ENCODE data around the gene PCBP2.
"Not testable (repeated sequence)": the region's sequence is repeated elsewhere in the genome, so short reads cannot be mapped to it uniquely, and the experiment has no call there.

The PCBP2 gene

DNA sequence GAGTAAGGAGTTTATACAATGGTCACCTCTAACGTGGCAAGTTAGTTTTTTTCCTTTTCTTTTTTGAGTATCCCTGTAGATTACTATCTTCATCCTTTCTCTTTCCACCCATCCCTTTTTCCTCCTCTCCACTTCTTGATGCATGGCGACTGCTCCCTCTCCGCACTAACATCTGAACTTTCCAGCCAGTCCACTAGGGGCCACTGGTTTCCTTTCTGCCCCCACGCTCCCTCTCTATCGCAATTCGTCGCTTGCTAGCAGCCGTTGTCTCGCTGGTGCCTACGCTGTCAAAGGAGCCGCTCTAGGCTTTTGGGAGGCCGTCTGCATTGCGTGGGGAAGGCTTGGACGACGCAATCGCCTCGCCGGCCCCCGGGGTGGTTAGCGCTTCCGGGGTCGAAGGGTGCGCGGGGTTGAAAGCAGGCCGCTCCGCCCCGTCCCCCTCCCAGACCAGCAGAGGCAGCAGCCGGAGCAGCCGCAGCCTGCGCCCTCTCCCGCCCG, at the start of gene PCBP2:
Gene PCBP2 (plus strand): TSS at position 442 of the 498 bp plus-strand sequence. CDS start 2,699 bp downstream, outside the sequence.
- DNase-seq, result peak; percentile 96

DNA sequence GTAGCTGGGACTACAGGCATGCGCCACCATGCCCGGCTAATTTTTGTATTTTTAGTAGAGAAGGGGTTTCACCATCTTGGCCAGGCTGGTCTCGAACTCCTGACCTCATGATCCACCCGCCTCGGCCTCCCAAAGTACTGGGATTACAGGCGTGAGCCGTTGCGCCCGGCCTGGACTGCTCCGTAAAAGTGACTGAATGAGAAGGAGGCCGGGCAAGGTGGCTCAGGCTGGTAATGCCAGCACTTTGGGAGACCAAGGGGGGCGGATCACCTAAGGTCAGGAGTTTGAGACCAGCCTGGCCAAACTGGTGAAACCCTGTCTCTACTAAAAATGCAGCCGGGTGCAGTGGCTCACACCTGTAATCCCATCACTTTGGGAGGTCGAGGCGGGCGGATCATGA, 49.6 kb upstream of the PCBP2 start:
- not testable (repeated sequence) for DNase-seq

DNA sequence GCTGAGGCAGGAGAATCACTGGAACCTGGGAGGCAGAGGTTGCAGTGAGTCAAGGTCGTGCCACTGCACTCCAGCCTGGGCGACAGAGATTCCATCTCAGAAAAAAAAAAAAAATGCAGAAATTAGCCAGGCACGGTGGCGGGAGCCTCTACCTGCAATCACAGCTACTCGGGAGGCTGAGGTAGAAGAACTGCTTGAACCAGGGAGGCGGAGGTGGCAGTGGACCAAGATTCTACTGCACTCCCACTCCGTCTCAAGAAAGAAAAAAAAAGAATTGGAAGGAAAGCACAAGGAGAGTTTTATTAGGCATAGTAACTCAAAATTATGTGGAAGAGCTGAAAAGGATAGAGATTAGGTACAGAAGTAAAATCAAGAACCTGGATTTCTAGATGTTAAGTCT, 49.0 kb upstream of the PCBP2 start:
- DNase-seq, result no peak

DNA sequence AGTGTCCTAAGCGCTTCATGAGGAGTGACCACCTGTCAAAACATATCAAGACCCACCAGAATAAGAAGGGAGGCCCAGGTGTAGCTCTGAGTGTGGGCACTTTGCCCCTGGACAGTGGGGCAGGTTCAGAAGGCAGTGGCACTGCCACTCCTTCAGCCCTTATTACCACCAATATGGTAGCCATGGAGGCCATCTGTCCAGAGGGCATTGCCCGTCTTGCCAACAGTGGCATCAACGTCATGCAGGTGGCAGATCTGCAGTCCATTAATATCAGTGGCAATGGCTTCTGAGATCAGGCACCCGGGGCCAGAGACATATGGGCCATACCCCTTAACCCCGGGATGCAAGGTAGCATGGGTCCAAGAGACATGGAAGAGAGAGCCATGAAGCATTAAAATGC, 41.0 kb upstream of the PCBP2 start:
- no peak for DNase-seq

DNA sequence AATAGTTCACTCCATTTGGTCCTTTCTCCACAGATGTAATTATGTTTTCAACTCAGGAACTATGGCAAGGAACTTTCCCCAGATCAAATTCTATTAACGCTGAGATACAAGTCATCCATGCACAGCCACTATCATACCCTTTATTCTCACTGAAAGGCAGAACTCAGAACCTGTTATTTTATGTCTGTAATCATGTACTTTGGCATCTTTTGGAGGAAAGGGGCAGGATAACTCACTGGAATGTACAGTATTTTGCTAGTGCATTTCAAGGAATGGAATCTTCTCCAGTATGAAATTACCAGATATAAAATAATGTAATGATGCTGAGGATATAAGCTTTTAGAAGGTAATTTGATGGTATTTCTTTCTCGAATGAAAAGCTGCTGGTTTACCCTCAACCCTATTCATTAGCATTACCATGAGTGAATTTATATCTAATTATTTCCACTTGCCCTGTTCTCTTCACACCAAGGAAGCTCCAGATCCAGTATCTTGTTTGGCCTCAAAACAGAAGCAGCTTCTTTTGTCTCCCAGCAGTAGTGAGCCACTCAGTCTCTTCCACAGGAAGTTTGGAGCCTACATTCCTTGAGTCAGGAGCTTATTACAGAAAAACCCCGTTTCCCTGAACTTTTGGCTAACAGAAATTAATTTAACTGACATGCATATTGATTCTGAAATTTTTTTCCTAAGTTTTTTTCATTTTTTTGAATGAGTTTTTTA, 38.3 kb upstream of the PCBP2 start:
- DNase-seq, result no peak

DNA sequence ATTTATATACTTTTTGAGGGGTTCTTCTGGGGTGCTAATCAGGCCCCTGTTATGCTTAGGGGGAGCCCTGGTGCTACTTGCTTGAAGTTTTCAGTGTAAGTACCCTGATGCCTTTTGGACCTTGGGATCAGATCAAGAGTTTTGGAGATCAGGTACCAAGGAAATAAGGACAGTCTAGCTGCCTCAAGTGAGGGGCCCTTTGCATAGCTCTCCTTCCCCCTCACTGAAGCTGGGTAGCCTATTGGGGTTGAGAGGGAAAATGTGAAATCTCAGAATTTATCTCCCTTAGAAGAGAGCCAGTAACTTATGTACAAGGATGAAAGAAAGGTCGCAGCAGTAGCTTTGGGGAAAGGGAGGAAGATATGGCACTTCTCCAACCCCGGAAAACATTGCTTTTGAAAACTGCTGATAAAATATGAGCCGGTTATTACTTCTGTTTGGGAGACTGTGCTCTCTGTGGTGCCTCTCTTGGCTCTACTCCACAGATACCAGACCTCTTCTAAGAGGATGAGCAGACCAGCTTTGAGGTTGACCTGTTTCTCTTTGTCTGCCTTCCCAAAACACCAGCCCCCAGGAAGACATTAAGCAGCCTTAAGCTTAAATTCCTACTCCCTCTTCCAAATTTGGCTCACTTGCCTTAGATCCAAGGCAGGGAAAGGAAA, 37.0 kb upstream of the PCBP2 start:
- DNase-seq, result no peak

DNA sequence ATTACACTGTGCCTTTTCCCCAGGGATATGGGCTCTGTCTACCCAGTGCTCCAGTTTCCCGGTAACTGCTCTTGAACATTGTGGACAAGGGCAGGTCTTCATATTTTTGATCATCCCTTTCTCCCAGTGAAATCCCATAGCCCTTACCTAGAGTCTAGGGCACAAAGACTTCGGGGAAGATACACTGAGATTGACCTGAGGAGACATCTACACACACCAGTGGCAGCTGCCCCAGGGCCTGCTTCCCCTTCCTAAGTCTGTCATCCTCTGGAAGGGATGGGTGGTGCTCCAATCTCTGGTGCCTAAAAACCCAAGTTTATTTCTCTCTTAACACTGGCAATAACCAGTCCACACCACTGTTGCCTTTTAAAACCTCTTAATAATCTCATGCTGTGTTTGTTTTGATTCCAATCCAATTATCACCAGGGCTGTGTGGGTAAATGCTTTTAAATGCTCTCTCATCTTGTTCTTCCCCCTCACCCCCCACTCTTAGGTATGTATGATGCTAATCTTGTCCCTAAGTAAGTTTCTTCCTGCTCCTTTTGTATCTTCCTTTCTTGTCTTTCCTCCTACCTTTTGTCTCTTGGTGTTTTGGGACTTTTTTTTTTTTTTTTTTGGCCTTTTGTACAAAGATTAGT, 36.0 kb upstream of the PCBP2 start:
- not testable (repeated sequence) for DNase-seq

DNA sequence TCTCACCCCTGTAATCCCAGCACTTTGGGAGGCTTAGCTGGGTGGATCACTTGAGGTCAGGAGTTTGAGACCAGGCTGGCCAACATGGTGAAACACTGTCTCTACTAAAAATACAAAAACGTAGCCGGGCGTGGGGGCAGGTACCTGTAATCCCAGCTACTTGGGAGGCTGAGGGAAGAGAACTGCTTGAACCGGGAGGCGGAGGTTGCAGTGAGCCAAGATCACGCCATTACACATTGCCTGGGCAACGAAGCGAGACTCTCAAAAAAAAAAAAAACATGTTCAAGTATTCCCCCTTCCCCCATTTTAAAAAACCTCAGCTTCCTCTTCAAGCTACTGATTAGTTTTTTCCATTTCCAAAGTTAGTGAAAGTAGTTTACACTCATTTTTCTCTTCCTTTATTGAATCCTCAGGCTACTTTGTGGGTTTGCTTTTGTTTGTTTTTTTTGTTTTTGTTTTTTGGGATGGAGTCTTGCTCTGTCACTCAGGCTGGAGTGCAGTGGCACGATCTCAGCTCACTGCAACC, 34.5 kb upstream of the PCBP2 start:
- DNase-seq, result not testable (repeated sequence)

DNA sequence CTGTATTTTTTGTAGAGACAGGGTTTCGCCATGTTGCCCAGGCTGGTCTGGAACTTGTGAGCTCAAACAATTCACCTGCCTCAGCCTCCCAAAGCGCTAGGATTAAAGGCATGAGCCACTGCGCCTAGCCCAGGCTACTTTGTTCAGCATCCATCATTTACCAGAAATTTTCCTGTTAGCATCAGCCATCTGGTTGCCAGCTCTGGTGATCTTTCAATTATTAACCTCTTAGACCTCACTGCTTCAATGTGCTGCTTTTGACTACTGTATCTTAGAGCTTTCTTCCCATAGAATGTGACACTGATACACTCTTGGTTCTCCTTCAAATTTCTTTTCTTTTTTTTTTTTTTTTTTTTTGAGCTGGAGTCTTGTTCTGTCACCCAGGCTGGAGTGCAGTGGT, 33.7 kb upstream of the PCBP2 start:
- DNase-seq, result no peak

DNA sequence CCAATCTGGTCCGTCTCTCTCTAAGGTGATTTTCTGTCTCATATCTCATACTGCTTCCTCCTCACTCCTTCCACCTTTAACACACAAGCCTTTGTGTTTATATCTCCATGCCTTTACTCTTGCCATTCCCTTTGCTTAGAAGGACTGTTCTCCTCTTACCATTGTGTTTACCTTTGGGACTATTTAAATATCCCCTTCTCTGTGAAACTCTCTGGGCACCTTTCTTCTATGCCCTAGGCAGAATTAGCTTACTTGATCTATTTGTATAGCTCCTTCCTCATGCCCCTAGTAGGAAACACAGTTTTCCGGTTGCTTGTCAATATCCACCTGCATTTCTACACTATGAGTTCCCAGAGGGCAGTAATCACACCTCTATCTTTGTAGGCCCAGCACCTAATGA, 32.1 kb upstream of the PCBP2 start:
- DNase-seq, result no peak

DNA sequence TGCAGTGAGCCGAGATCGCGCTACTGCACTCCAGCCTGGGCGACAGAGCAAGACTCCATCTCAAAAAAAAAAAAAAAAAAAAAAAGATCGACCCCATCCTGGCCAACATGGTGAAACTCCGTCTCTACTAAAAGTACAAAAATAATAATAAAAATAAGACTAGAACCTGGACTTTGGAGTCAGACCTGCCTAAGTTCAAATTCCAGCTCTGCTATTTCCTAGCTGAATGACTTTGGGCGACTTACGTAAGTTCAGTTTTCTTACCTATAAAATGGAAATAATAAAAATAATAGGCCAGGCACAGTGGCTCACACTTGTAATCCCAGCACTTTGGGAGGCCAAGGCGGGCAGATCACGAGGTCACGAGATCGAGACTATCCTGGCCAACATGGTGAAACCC, 29.7 kb upstream of the PCBP2 start:
- not testable (repeated sequence) for DNase-seq

DNA sequence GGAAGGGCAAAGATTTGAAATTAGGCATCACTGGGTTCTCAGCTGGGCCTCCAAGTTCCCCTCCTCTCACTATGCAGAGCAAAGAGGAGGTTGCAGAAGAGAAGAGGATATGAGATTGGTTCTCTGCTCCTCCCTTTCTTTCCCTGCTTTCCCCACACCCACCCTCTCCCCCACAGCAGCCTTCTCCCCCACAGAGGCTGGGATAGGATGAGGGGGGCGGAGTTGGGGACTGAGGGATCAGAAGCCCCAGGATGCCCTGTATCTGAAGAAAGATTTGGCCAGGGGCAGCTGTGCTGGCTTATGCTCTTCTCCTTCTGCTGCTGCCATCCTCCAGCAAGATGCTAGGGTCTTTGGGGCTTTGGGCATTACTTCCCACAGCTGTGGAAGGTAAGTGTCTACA, 28.3 kb upstream of the PCBP2 start, which contains the start of gene AMHR2:
Gene AMHR2 (plus strand): TSS at position 259 of the 400 bp plus-strand sequence. CDS start 80 bp downstream, at position 339.
- DNase-seq, result no peak

DNA sequence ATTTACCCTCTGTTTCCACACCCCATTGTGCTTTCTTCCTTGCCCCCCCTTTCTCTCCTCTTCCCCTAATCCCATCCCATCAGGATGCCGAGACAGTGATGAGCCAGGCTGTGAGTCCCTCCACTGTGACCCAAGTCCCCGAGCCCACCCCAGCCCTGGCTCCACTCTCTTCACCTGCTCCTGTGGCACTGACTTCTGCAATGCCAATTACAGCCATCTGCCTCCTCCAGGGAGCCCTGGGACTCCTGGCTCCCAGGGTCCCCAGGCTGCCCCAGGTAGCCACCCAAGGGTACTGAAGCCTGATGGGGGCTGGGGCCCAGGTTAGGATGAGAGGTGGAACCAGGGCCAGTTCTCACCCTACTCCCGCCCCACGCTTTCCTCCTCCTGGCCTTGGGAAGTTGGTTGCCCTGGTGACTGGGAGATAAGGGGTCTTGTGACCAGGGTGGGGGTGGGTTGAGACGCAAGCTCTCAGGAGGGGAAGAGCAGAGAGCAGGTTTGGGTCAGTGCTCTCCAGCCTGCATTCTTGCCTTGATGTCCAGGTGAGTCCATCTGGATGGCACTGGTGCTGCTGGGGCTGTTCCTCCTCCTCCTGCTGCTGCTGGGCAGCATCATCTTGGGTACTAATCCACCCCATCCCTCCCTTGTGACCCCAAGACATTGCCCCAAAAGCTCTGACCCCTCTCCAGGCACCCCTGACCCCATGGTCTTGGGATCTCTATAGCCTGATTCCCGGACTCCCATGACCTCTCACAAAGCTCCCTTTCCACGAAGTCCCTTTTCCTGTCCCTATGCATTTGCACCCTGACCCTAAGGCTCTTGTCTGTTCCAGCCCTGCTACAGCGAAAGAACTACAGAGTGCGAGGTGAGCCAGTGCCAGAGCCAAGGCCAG, 27.0 kb upstream of the PCBP2 start:
- no peak for DNase-seq

DNA sequence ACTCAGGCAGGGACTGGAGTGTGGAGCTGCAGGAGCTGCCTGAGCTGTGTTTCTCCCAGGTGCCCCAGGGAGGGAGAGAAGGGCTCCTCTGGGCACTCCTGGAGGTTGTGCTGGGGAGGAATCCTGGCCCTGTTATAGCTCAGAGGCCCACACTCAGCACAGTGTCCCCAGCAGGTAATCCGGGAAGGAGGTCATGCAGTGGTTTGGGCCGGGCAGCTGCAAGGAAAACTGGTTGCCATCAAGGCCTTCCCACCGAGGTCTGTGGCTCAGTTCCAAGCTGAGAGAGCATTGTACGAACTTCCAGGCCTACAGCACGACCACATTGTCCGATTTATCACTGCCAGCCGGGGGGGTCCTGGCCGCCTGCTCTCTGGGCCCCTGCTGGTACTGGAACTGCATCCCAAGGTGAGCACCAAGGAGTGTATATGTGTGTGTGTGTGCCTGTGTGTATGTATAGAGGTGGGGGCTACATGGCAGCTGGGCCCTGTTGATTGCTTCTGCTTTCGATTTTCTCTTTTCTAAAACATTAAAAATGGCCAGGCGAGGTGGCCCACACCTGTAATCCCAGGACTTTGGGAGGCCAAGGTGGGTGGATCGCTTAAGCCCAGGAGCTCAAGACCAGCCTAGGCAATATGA, 26.3 kb upstream of the PCBP2 start:
- DNase-seq, result no peak

DNA sequence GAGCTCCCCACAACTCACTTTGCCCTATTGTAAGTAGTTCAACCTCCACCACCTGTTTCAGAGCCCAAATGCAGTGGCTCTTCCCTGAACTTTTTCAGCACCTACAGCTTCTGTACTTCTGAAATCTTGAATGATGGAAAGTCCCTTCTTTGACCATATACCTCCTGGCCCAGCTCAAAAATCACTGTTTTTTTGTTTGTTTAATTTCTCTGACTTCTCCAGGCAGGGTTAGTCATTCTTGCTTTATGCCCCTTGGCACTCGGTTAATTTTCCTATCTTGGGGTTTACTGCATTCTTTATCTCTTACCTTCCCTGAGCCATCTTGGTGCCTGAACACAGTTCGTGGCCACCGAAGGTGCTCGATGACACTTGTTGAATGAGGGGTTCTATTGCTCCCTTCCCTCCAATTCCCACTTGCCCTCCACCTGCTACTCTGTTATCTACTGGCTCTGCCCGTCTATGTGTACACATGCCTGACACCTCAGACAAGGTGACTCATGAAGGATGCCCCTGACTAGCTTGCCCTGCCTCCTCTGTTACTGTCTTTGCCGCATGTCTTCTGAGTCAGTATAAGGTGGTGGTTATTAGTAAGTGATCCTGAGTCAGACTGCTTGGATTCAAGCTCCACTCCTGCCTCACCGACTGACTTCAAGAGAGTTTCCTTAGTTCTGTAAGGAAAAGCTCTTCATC, 23.9 kb upstream of the PCBP2 start:
- no peak for DNase-seq

DNA sequence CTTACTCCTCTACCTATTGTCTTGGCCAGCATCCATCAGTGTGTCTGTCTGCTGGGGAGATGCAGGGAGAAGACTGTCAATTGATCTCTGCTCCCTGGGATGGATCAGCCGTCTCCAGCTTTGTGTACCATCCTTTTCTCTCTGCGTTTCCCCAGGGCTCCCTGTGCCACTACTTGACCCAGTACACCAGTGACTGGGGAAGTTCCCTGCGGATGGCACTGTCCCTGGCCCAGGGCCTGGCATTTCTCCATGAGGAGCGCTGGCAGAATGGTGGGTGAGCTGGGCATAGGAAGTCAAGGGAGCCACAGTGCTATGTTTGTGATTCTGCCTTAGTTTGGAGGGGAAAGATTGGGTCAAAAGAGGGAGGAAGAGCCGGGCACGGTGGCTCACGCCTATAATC, 23.2 kb upstream of the PCBP2 start:
- DNase-seq, result no peak

DNA sequence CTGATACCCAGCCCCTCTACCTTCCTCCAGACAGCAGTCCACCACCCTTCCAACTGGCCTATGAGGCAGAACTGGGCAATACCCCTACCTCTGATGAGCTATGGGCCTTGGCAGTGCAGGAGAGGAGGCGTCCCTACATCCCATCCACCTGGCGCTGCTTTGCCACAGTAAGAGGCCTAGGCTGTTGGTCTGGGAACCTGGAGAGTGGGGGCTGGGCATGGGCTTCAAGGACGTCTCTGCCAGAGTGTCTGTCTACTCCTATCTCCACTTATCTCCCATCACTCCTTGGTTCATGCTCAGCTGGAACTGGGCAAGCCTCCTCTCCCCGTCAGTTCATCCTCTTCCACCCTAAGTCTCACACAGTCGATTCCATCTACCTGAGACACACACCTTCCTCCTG, 21.8 kb upstream of the PCBP2 start:
- no peak for DNase-seq

DNA sequence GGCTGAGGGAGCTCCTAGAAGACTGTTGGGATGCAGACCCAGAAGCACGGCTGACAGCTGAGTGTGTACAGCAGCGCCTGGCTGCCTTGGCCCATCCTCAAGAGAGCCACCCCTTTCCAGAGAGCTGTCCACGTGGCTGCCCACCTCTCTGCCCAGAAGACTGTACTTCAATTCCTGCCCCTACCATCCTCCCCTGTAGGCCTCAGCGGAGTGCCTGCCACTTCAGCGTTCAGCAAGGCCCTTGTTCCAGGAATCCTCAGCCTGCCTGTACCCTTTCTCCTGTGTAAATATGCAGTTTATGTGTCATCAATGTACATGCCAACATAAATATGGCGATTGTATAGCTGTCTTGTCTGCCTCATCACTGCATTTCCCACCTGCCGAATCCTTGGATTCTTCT, 20.7 kb upstream of the PCBP2 start:
- no peak for DNase-seq

DNA sequence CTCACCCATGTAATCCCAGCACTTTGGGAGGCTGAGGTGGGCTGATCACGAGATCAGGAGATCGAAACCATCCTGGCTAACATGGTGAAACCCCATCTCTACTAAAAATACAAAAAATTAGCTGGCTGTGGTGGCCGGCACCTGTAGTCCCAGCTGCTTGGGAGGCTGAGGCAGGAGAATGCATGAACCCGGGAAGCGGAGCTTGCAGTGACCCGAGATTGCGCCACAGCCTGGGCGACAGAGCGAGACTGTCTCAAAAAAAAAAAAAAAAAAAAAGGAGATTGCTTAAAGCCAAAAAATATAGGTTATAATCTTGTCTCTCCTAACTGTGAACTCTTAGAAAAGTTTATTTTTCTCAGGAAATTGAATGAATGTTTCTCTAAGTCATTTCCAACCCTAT, 16.6 kb upstream of the PCBP2 start:
- not testable (repeated sequence) for DNase-seq

DNA sequence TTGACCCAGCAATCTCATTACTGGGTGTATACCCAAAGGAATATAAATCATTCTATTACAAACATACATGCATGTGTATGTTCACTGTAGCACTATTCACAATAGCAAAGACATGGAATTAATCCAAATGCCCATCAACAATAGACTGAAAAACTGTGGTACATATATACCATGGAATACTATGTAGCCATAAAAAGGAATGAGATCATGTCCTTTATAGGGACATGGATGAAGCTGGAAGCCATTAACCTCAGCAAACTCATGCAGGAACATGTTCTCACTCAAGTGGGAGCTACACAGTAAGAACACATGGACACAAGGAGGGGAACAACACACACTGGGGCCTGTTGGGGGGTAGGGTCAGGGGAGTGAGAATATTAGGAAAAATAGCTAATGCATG, 12.3 kb upstream of the PCBP2 start:
- not testable (repeated sequence) for DNase-seq

Measured in activated CD4-positive, alpha-beta T cell treated with anti-CD3 and anti-CD28 coated beads, Interleukin-2, amount 50 U/mL, for 1 hour (primary cell).